ENCODE measurements around the gene SLC8A2. TPM values are rescaled to one million over a fixed set of nuclear protein-coding genes. Genes with fewer than 3 reads are reported as not detected.

SLC8A2 gene
- polyA plus RNA-seq, 2 donors = 0.16 to 0.29 TPM

GRCh38 chr19:47408156-47408938 lies 63.3 kb downstream of the SLC8A2 start:
- peaks cover 0 to 8% of the 10 kb centered on the region in 2 donors for H3K27me3 ChIP-seq (ENCODE audit: control insufficient read depth in 1 of 2, insufficient read depth in 2 of 2, low read length in 2 of 2)
- WGBS, 2 donors = 89 to 93% methylated on average over 14 of the region's 14 CpGs

GRCh38 chr19:47407417-47407774 lies 64.3 kb downstream of the SLC8A2 start:
- 25 to 32% methylated on average over 14 of the region's 14 CpGs for WGBS, 2 donors
- Histone ChIP-seq H3K4me1 (ENCODE audit: control insufficient read depth in 2 of 2, insufficient read depth in 2 of 2, low read length in 1 of 2) (no peaks in the 10 kb centered on the region), H3K27me3 (ENCODE audit: control insufficient read depth in 1 of 2, insufficient read depth in 2 of 2, low read length in 2 of 2) (peaks cover 0 to 8% of the 10 kb centered on the region in 2 donors), H3K9me3 (ENCODE audit: control insufficient read depth in 2 of 2, insufficient read depth in 1 of 2, low read depth in 1 of 2, low read length in 1 of 2) (no peaks in the 10 kb centered on the region), H3K36me3 (ENCODE audit: control insufficient read depth in 2 of 2, insufficient read depth in 2 of 2, low read length in 1 of 2) (no peaks in the 10 kb centered on the region), H3K4me3 (ENCODE audit: low read depth in 1 of 2, low read length in 2 of 2) (no peak overlapping the region), H3K27ac (ENCODE audit: low read depth in 2 of 2, low read length in 1 of 2) (no peak overlapping the region)

More at GRCh38 chr19:47408156-47408938, 63.3 kb downstream of the SLC8A2 start:
- Histone ChIP-seq H3K4me1 (ENCODE audit: control insufficient read depth in 2 of 2, insufficient read depth in 2 of 2, low read length in 1 of 2) (no peaks in the 10 kb centered on the region), H3K36me3 (ENCODE audit: control insufficient read depth in 2 of 2, insufficient read depth in 2 of 2, low read length in 1 of 2) (no peaks in the 10 kb centered on the region), H3K9me3 (ENCODE audit: control insufficient read depth in 2 of 2, insufficient read depth in 1 of 2, low read depth in 1 of 2, low read length in 1 of 2) (no peaks in the 10 kb centered on the region), H3K4me3 (ENCODE audit: low read depth in 1 of 2, low read length in 2 of 2) (no peak overlapping the region), H3K27ac (ENCODE audit: low read depth in 2 of 2, low read length in 1 of 2) (no peak overlapping the region)

GRCh38 chr19:47406711-47407416 lies 64.8 kb downstream of the SLC8A2 start:
- Histone ChIP-seq H3K27me3 (ENCODE audit: control insufficient read depth in 1 of 2, insufficient read depth in 2 of 2, low read length in 2 of 2) (peaks cover 0 to 8% of the 10 kb centered on the region in 2 donors), H3K4me1 (ENCODE audit: control insufficient read depth in 2 of 2, insufficient read depth in 2 of 2, low read length in 1 of 2) (no peaks in the 10 kb centered on the region), H3K27ac (ENCODE audit: low read depth in 2 of 2, low read length in 1 of 2) (no peak overlapping the region), H3K36me3 (ENCODE audit: control insufficient read depth in 2 of 2, insufficient read depth in 2 of 2, low read length in 1 of 2) (no peaks in the 10 kb centered on the region), H3K9me3 (ENCODE audit: control insufficient read depth in 2 of 2, insufficient read depth in 1 of 2, low read depth in 1 of 2, low read length in 1 of 2) (no peaks in the 10 kb centered on the region), H3K4me3 (ENCODE audit: low read depth in 1 of 2, low read length in 2 of 2) (no peak overlapping the region)
- 19 to 24% methylated on average over 28 to 47 of the region's 47 CpGs for whole genome bisulfite sequencing, 2 donors

GRCh38 chr19:47405854-47406417 lies 65.8 kb downstream of the SLC8A2 start:
- WGBS, 2 donors = 88 to 93% methylated on average over 5 of the region's 5 CpGs
- Histone ChIP-seq H3K27me3 (ENCODE audit: control insufficient read depth in 1 of 2, insufficient read depth in 2 of 2, low read length in 2 of 2) (peaks cover 0 to 8% of the 10 kb centered on the region in 2 donors), H3K4me3 (ENCODE audit: low read depth in 1 of 2, low read length in 2 of 2) (no peak overlapping the region), H3K27ac (ENCODE audit: low read depth in 2 of 2, low read length in 1 of 2) (no peak overlapping the region), H3K4me1 (ENCODE audit: control insufficient read depth in 2 of 2, insufficient read depth in 2 of 2, low read length in 1 of 2) (no peaks in the 10 kb centered on the region), H3K9me3 (ENCODE audit: control insufficient read depth in 2 of 2, insufficient read depth in 1 of 2, low read depth in 1 of 2, low read length in 1 of 2) (no peaks in the 10 kb centered on the region), H3K36me3 (ENCODE audit: control insufficient read depth in 2 of 2, insufficient read depth in 2 of 2, low read length in 1 of 2) (no peaks in the 10 kb centered on the region)

GRCh38 chr19:47405197-47405550 lies 66.5 kb downstream of the SLC8A2 start:
- 83 to 88% methylated on average over 4 of the region's 4 CpGs for WGBS, 2 donors
- Histone ChIP-seq H3K27me3 (ENCODE audit: control insufficient read depth in 1 of 2, insufficient read depth in 2 of 2, low read length in 2 of 2) (peaks cover 0 to 8% of the 10 kb centered on the region in 2 donors), H3K9me3 (ENCODE audit: control insufficient read depth in 2 of 2, insufficient read depth in 1 of 2, low read depth in 1 of 2, low read length in 1 of 2) (no peaks in the 10 kb centered on the region)

GRCh38 chr19:47404334-47405196 lies 67.1 kb downstream of the SLC8A2 start:
- Histone ChIP-seq H3K36me3 (ENCODE audit: control insufficient read depth in 2 of 2, insufficient read depth in 2 of 2, low read length in 1 of 2) (no peaks in the 10 kb centered on the region), H3K4me3 (ENCODE audit: low read depth in 1 of 2, low read length in 2 of 2) (no peak overlapping the region), H3K9me3 (ENCODE audit: control insufficient read depth in 2 of 2, insufficient read depth in 1 of 2, low read depth in 1 of 2, low read length in 1 of 2) (no peaks in the 10 kb centered on the region), H3K27me3 (ENCODE audit: control insufficient read depth in 1 of 2, insufficient read depth in 2 of 2, low read length in 2 of 2) (peaks cover 0 to 8% of the 10 kb centered on the region in 2 donors), H3K27ac (ENCODE audit: low read depth in 2 of 2, low read length in 1 of 2) (no peak overlapping the region), H3K4me1 (ENCODE audit: control insufficient read depth in 2 of 2, insufficient read depth in 2 of 2, low read length in 1 of 2) (no peaks in the 10 kb centered on the region)
- 59 to 72% methylated on average over 9 of the region's 9 CpGs for WGBS, 2 donors

More at GRCh38 chr19:47405197-47405550, 66.5 kb downstream of the SLC8A2 start:
- Histone ChIP-seq H3K4me1 (ENCODE audit: control insufficient read depth in 2 of 2, insufficient read depth in 2 of 2, low read length in 1 of 2) (no peaks in the 10 kb centered on the region), H3K27ac (ENCODE audit: low read depth in 2 of 2, low read length in 1 of 2) (no peak overlapping the region), H3K36me3 (ENCODE audit: control insufficient read depth in 2 of 2, insufficient read depth in 2 of 2, low read length in 1 of 2) (no peaks in the 10 kb centered on the region), H3K4me3 (ENCODE audit: low read depth in 1 of 2, low read length in 2 of 2) (no peak overlapping the region)

- H3K27me3 ChIP-seq (ENCODE audit: control insufficient read depth in 1 of 2, insufficient read depth in 2 of 2, low read length in 2 of 2) = peaks cover 0 to 4% of the 10 kb centered on the region in 2 donors
- no peak overlapping the region for H3K27ac ChIP-seq (ENCODE audit: low read depth in 2 of 2, low read length in 1 of 2)
- H3K36me3 ChIP-seq (ENCODE audit: control insufficient read depth in 2 of 2, insufficient read depth in 2 of 2, low read length in 1 of 2) = no peaks in the 10 kb centered on the region
- no peaks in the 10 kb centered on the region for H3K4me1 ChIP-seq (ENCODE audit: control insufficient read depth in 2 of 2, insufficient read depth in 2 of 2, low read length in 1 of 2)
- H3K4me3 ChIP-seq (ENCODE audit: low read depth in 1 of 2, low read length in 2 of 2) = no peak overlapping the region
- H3K9me3 ChIP-seq (ENCODE audit: control insufficient read depth in 2 of 2, insufficient read depth in 1 of 2, low read depth in 1 of 2, low read length in 1 of 2) = no peaks in the 10 kb centered on the region
- WGBS, 2 donors = 79 to 81% methylated on average over 16 of the region's 16 CpGs
These were observed 69.2 kb downstream of the SLC8A2 start for GRCh38 chr19:47402504-47402903.

- H3K27me3 ChIP-seq (ENCODE audit: control insufficient read depth in 1 of 2, insufficient read depth in 2 of 2, low read length in 2 of 2) = no peaks in the 10 kb centered on the region
- no peaks in the 10 kb centered on the region for H3K4me1 ChIP-seq (ENCODE audit: control insufficient read depth in 2 of 2, insufficient read depth in 2 of 2, low read length in 1 of 2)
- 50 to 52% methylated on average over 24 of the region's 24 CpGs for WGBS, 2 donors
- no peak overlapping the region for H3K4me3 ChIP-seq (ENCODE audit: low read depth in 1 of 2, low read length in 2 of 2)
- H3K9me3 ChIP-seq (ENCODE audit: control insufficient read depth in 2 of 2, insufficient read depth in 1 of 2, low read depth in 1 of 2, low read length in 1 of 2) = no peaks in the 10 kb centered on the region
- no peaks in the 10 kb centered on the region for H3K36me3 ChIP-seq (ENCODE audit: control insufficient read depth in 2 of 2, insufficient read depth in 2 of 2, low read length in 1 of 2)
- no peak overlapping the region for H3K27ac ChIP-seq (ENCODE audit: low read depth in 2 of 2, low read length in 1 of 2)
These were observed 72.7 kb downstream of the SLC8A2 start for GRCh38 chr19:47398707-47399597.
